Ovary (tissue), 9 donors: Measurements from ENCODE around the gene CAPN9. TPM values are rescaled to one million over a fixed set of nuclear protein-coding genes. Genes with fewer than 3 reads are reported as not detected.
"Not testable (repeated sequence)": the region's sequence is repeated elsewhere in the genome, so short reads cannot be mapped to it uniquely, and the experiment has no call there.

Source experiments
- DNase-seq, 5 donors: peaks; one replicate each; pipeline ENCODE4 v3.0.0-alpha.2; 2019 to 2020
- H3K27ac ChIP-seq, 2 donors: fragments of 200-600 bp; one replicate each; pipeline versions ENCODE4 v1.5.1 to v1.8.0; 2019 to 2022
- H3K27me3 ChIP-seq: fragments of 200-600 bp; one replicate; pipeline ENCODE4 v1.8.0; 2022
- H3K36me3 ChIP-seq: fragments of 200-600 bp; sonication (generic); one replicate; pipeline ENCODE4 v1.5.1; 2019
- H3K4me1 ChIP-seq: one replicate; pipeline ENCODE4 v1.8.1; 2013; ENCODE audit warnings: mild to moderate bottlenecking, moderate library complexity; ENCODE audit not compliant: insufficient read depth
- H3K4me3 ChIP-seq: fragments of 200-600 bp; sonication (generic); one replicate; pipeline ENCODE4 v1.5.1; 2017
- H3K9me3 ChIP-seq, 2 donors: fragments of 200-600 bp in 1 of 2; sonication (generic) in 1 of 2; one replicate each; pipeline versions ENCODE4 v1.5.1 to v1.8.1; 2013 to 2019; ENCODE audit warnings: mild to moderate bottlenecking in 1 of 2, moderate library complexity in 1 of 2
- CTCF ChIP-seq, 3 donors: fragments of 450-650 bp in 2 of 3; fragments of 200-600 bp in 1 of 3; IDR thresholded peaks; one replicate each; pipeline versions ENCODE4 v1.5.1 to v1.8.0; 2016 to 2022; ENCODE audit warnings: antibody characterized with exemption in 3 of 3, mild to moderate bottlenecking in 1 of 3
- EP300 ChIP-seq: sonication (generic); formaldehyde crosslinking; IDR thresholded peaks from one replicate; pipeline ENCODE4 v1.6.1; 2017; ENCODE audit warnings: antibody characterized with exemption
- POLR2A ChIP-seq: fragments of 450-650 bp; IDR thresholded peaks from one replicate; pipeline ENCODE4 v1.6.1; 2017; ENCODE audit warnings: antibody characterized with exemption, mild to moderate bottlenecking, moderate library complexity
- WGBS, 3 donors: extraction: QIAGEN DNeasy Blood & Tissue Kit in 1 of 3; methylation state at CpG; one replicate each; pipeline versions ENCODE4 v1.1.5 to v1.1.7; 2013 to 2017; 5-methylcytosine and 5-hydroxymethylcytosine counted together
- intact Hi-C, 4 donors: fragments of 100-400 bp; cut with DNase I; formaldehyde crosslinking; loops; one replicate each; pipeline versions ENCODE4 v1.11.0 to v1.15.1; 2022 to 2023
- polyA plus RNA-seq, 2 donors: library from polyadenylated mRNA; stranded (reverse); fragments of 200-250 nt in 1 of 2; fragments of 350-450 nt in 1 of 2; fragmentation: Illumina TruSeq in 1 of 2; extraction: RNeasy Lipid Tissue Mini Kit (QIAGEN cat#74804) in 1 of 2; gene quantifications; one replicate each; pipeline ENCODE4 v1.2.3, GENCODE V29; 2013 to 2014
- total RNA-seq, 7 donors: library from RNA; depleted of rRNA in 2 of 7; stranded (reverse); fragments of >200 nt in 2 of 7; fragmentation: NEBNext Ultra II Directional in 3 of 7; extraction: Animal tissue kit (Norgen Biotek cat#: 25700) in 3 of 7; gene quantifications; one replicate each; pipeline versions ENCODE4 v1.1.0 to v1.2.4, GENCODE V29; 2016 to 2023
- donor health status: DM: no; HTN: no; CAD: no; lungs with moderate emphysema.
- donor health status: DM: no; HTN: no; CAD: no.
- donor health status: Bipolar disorder and iron deficiency.
- donor health status: DM: yes; HTN: yes; CAD: no.
- donor health status: DM: no; HTN: no; CAD: no.
- donor health status: DM: yes; HTN: yes; CAD: no.

The CAPN9 gene
- total and polyA plus RNA-seq, 9 donors, result 0.08 to 2.5 (median 0.29) TPM; not detected in 1

GRCh38 chr1:230713915-230714764, 33.0 kb upstream of the CAPN9 start, which contains the start of gene AGT:
AGT (minus strand) TSS chr1:230714122; CDS start chr1:230710823, 3,299 bp downstream.
- peak; percentile 26 to 70 (median 58) for DNase-seq
- Histone ChIP-seq H3K4me3 (no peak within 1 kb of the TSS), H3K9me3 (no peaks in the 10 kb centered on the region), H3K4me1 (peaks cover 9% of the 10 kb centered on the region), H3K36me3 (no peaks in the 10 kb centered on the region), H3K27me3 (no peaks in the 10 kb centered on the region), H3K27ac (peak within 1 kb of the TSS in 1 of 2 donors; percentile 3)
- TF ChIP-seq CTCF (IDR thresholded peaks at IDR 0.05), result no peak
- no peak for TF ChIP-seq POLR2A
- no peak for TF ChIP-seq EP300
- intact Hi-C loops, result no loop called here
- 19 to 30% (median 23%) methylated on average over 24 of the region's 24 CpGs for WGBS, 3 donors

GRCh38 chr1:230715510-230715909, 31.7 kb upstream of the CAPN9 start:
- TF ChIP-seq EP300 (no peak), CTCF (IDR thresholded peaks at IDR 0.05) (no peak), POLR2A (no peak)
- Histone ChIP-seq H3K36me3 (no peaks in the 10 kb centered on the region), H3K9me3 (no peaks in the 10 kb centered on the region), H3K27ac (no peak overlapping the region), H3K4me1 (peaks cover 9% of the 10 kb centered on the region), H3K4me3 (no peak overlapping the region), H3K27me3 (no peaks in the 10 kb centered on the region)
- DNase-seq, result no peak
- 73 to 90% (median 88%) methylated on average over 3 of the region's 3 CpGs for WGBS, 3 donors
- intact Hi-C loops, result no loop called here

GRCh38 chr1:230716453-230716852, 30.7 kb upstream of the CAPN9 start:
- H3K4me3 ChIP-seq, H3K9me3 ChIP-seq, H3K27ac ChIP-seq, DNase-seq, H3K27me3 ChIP-seq, intact Hi-C loops, H3K36me3 ChIP-seq, H3K4me1 ChIP-seq: not testable (repeated sequence)
- 50 to 86% (median 56%) methylated on average over 3 of the region's 3 CpGs for WGBS, 3 donors

GRCh38 chr1:230717251-230717650, 29.9 kb upstream of the CAPN9 start:
- WGBS, 3 donors, result 50 to 74% (median 64%) methylated on average over 1 of the region's 1 CpG
- TF ChIP-seq CTCF (IDR thresholded peaks at IDR 0.05) (no peak), POLR2A (no peak), EP300 (no peak)
- intact Hi-C loops, result no loop called here
- no peaks in the 10 kb centered on the region for H3K9me3 ChIP-seq
- no peak for DNase-seq
- H3K36me3 ChIP-seq, result no peaks in the 10 kb centered on the region
- H3K27ac ChIP-seq, result no peak overlapping the region
- H3K27me3 ChIP-seq, result no peaks in the 10 kb centered on the region
- H3K4me3 ChIP-seq, result no peak overlapping the region
- peaks cover 9% of the 10 kb centered on the region for H3K4me1 ChIP-seq

GRCh38 chr1:230721849-230722522, 25.2 kb upstream of the CAPN9 start:
- H3K9me3 ChIP-seq, H3K27me3 ChIP-seq, H3K4me1 ChIP-seq, intact Hi-C loops, DNase-seq, H3K36me3 ChIP-seq, H3K27ac ChIP-seq, H3K4me3 ChIP-seq: not testable (repeated sequence)
- 86 to 98% (median 92%) methylated on average over 3 of the region's 3 CpGs for WGBS, 3 donors
